GM23248 (cell line): ENCODE measurements around the gene SEZ6. TPM values are rescaled to one million over a fixed set of nuclear protein-coding genes. Genes with fewer than 3 reads are reported as not detected.

Source experiments
- DNase-seq: peaks from one replicate; pipeline ENCODE4 v3.0.0-alpha.2; 2015
- H2AFZ ChIP-seq: fragments of 200-600 bp; sonication (generic); 2 replicates; pipeline ENCODE4 v1.6.1; 2016; ENCODE audit warnings: antibody characterized with exemption
- H3F3A ChIP-seq: fragments of 200-600 bp; sonication (generic); 2 replicates; pipeline ENCODE4 v1.6.1; 2016; ENCODE audit warnings: mild to moderate bottlenecking, antibody characterized with exemption, mixed run types; ENCODE audit not compliant: insufficient read depth
- H3K27ac ChIP-seq: fragments of 200-600 bp; sonication (generic); 2 replicates; pipeline ENCODE4 v1.5.1; 2016; ENCODE audit warnings: mild to moderate bottlenecking
- H3K27me3 ChIP-seq: fragments of 200-600 bp; sonication (generic); replicated peaks from 2 replicates; pipeline ENCODE4 v1.6.1; 2016; ENCODE audit warnings: mild to moderate bottlenecking; ENCODE audit not compliant: insufficient read depth
- H3K36me3 ChIP-seq: fragments of 200-600 bp; sonication (generic); 2 replicates; pipeline ENCODE4 v1.6.1; 2016; ENCODE audit warnings: low read depth, mild to moderate bottlenecking
- H3K4me1 ChIP-seq: fragments of 200-600 bp; sonication (generic); 2 replicates; pipeline ENCODE4 v1.6.1; 2016; ENCODE audit warnings: mild to moderate bottlenecking; ENCODE audit not compliant: insufficient read depth
- H3K4me2 ChIP-seq: fragments of 200-600 bp; sonication (generic); one replicate; pipeline ENCODE4 v1.6.1; 2016; ENCODE audit warnings: mild to moderate bottlenecking; ENCODE audit not compliant: unreplicated experiment
- H3K4me3 ChIP-seq: fragments of 200-600 bp; sonication (generic); 2 replicates; pipeline ENCODE4 v1.5.1; 2016; ENCODE audit warnings: mild to moderate bottlenecking
- H3K79me2 ChIP-seq: fragments of 200-600 bp; sonication (generic); 2 replicates; pipeline ENCODE4 v1.6.1; 2016; ENCODE audit warnings: mild to moderate bottlenecking; ENCODE audit not compliant: insufficient read depth
- H3K9ac ChIP-seq: fragments of 200-600 bp; sonication (generic); 2 replicates; pipeline ENCODE4 v1.6.1; 2016; ENCODE audit warnings: mild to moderate bottlenecking
- H3K9me2 ChIP-seq: fragments of 200-600 bp; sonication (generic); 2 replicates; pipeline ENCODE4 v1.6.1; 2016; ENCODE audit warnings: mixed run types, mild to moderate bottlenecking, moderate library complexity; ENCODE audit not compliant: insufficient read depth
- H3K9me3 ChIP-seq: fragments of 200-600 bp; sonication (generic); one replicate; pipeline ENCODE4 v1.6.1; 2017; ENCODE audit warnings: low read depth
- H4K20me1 ChIP-seq: fragments of 200-600 bp; sonication (generic); 2 replicates; pipeline ENCODE4 v1.6.0; 2016; ENCODE audit not compliant: insufficient read depth
- EZH2 ChIP-seq: fragments of 200-600 bp; sonication (generic); IDR thresholded peaks from 2 replicates; pipeline ENCODE4 v1.6.1; 2018; ENCODE audit warnings: antibody characterized with exemption, mild to moderate bottlenecking; ENCODE audit not compliant: insufficient read depth, poor library complexity, severe bottlenecking
- EZH2phosphoT487 ChIP-seq: fragments of 200-600 bp; sonication (generic); IDR thresholded peaks from 2 replicates; pipeline ENCODE4 v1.6.1; 2018; ENCODE audit warnings: antibody characterized with exemption, moderate library complexity, mild to moderate bottlenecking, low read depth; ENCODE audit not compliant: insufficient read depth
- WGBS, 2 experiments: methylation state at CpG; one replicate each; pipeline ENCODE4 v1.1.6; 2015 to 2017; ENCODE audit warnings: low lambda C conversion rate in 2 of 2, low coverage in 1 of 2; ENCODE audit errors: missing lambda C conversion rate in 2 of 2; 5-methylcytosine and 5-hydroxymethylcytosine counted together
- in situ Hi-C: fragments of 300-500 bp; cut with MboI; formaldehyde crosslinking; loops from 2 replicates; pipeline ENCODE4 v1.15.0; 2020
- polyA plus RNA-seq: library from polyadenylated mRNA; unstranded; fragments of >200 nt; fragmentation: Nextera tagmentation; extraction: Ambion mirVana; gene quantifications from 2 replicates; pipeline ENCODE4 v1.2.1, GENCODE V29; 2016
- total RNA-seq: library from RNA; depleted of rRNA; stranded (reverse); fragments of >200 nt; shearing (Covaris generic); gene quantifications from 2 replicates; pipeline ENCODE4 v1.2.3, GENCODE V29; 2014

SEZ6 gene
- total and polyA plus RNA-seq, 2 experiments from 2014 or later = not detected

- H3K27ac ChIP-seq = peak overlapping the region; percentile 88
- peaks cover 26% of the 10 kb centered on the region for H3K4me1 ChIP-seq
- in situ Hi-C loops = no loop called here
- H3K9me2 ChIP-seq = no peaks in the 10 kb centered on the region
- peaks cover 35% of the 10 kb centered on the region for H3F3A ChIP-seq
- H3K36me3 ChIP-seq = peaks cover 4% of the 10 kb centered on the region; the same call in 1 of the 2 replicates
- DNase-seq = no peak
- no peaks in the 10 kb centered on the region for H3K9me3 ChIP-seq
- H2AFZ ChIP-seq = peak overlapping the region; percentile 21; the same call in 1 of the 2 replicates
- H3K9ac ChIP-seq = peak overlapping the region; percentile 86
- H3K4me3 ChIP-seq = peak overlapping the region; percentile 87
- no peaks in the 10 kb centered on the region for H3K27me3 ChIP-seq
- no peaks in the 10 kb centered on the region for H4K20me1 ChIP-seq
- WGBS, 2 experiments = 0 to 1% methylated on average over 16 to 50 of the region's 51 CpGs
- peaks cover 49% of the 10 kb centered on the region for H3K79me2 ChIP-seq
- H3K4me2 ChIP-seq = peak overlapping the region; percentile 78
- TF ChIP-seq EZH2phosphoT487 (no peak), EZH2 (no peak)
Observed at GRCh38 chr17:28950752-28951427, 54.9 kb downstream of the SEZ6 start.

DNA sequence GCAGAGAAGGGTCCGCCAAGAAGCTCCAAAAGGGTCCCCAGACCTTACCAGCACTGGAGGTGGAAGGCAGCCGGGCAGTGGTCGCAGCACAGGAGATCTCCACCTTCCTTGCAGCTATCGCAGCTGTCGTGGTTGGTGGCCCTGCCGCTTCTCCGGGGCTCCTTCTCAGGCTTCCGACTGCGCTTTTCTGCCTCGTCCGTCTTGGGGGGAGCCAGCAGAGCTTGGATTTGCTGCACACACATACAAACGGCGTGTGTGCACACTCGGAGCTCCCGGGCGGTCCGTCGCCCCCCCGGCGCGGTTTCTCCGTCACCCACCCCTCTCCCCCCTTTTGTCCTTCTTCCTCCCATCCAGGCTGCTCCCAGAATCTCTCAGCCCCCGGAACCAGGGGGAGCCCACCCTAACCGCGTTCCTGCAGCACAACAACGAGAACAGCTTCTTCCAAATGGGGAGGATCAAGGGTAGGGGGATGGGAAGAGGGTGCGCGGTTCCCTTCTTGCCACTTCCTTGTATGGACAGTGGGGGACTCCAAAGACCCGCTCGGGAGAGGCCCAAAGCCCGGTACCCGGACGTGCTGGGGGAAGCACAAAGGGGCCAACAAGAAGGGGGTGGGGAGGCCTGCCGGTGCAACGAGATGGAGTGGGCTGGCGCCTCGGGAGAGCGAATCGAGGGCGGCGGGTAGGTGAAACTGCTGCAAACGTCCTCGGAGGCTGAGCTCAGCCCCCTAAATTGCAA lies 55.6 kb downstream of the SEZ6 start:
- H3K9me2 ChIP-seq = no peaks in the 10 kb centered on the region
- H3K4me3 ChIP-seq = peak overlapping the region; percentile 87
- H2AFZ ChIP-seq = peak overlapping the region; percentile 81
- H3K4me1 ChIP-seq = peaks cover 33% of the 10 kb centered on the region
- TF ChIP-seq EZH2 (no peak), EZH2phosphoT487 (no peak)
- H3K27me3 ChIP-seq = no peaks in the 10 kb centered on the region
- H3K4me2 ChIP-seq = peak overlapping the region; percentile 78
- H4K20me1 ChIP-seq = no peaks in the 10 kb centered on the region
- H3K9ac ChIP-seq = peak overlapping the region; percentile 86
- H3K9me3 ChIP-seq = no peaks in the 10 kb centered on the region
- H3K79me2 ChIP-seq = peaks cover 56% of the 10 kb centered on the region
- H3K27ac ChIP-seq = peak overlapping the region; percentile 88
- WGBS, 2 experiments = 0 to 1% methylated on average over 24 to 43 of the region's 43 CpGs
- in situ Hi-C loops = no loop called here
- H3F3A ChIP-seq = peaks cover 42% of the 10 kb centered on the region
- H3K36me3 ChIP-seq = peaks cover 4% of the 10 kb centered on the region; the same call in 1 of the 2 replicates
- peak; percentile 61 for DNase-seq

GRCh38 chr17:28949185-28950016 lies 56.4 kb downstream of the SEZ6 start:
- peaks cover 41% of the 10 kb centered on the region for H3K4me1 ChIP-seq
- peak; percentile 89 for DNase-seq
- H3K27me3 ChIP-seq = no peaks in the 10 kb centered on the region
- TF ChIP-seq EZH2phosphoT487 = no peak
- TF ChIP-seq EZH2 = no peak
- H3K9ac ChIP-seq = peak overlapping the region; percentile 86
- H3K79me2 ChIP-seq = peaks cover 64% of the 10 kb centered on the region
- peak overlapping the region; percentile 87 for H3K4me3 ChIP-seq
- H3K36me3 ChIP-seq = peaks cover 4% of the 10 kb centered on the region; the same call in 1 of the 2 replicates
- H4K20me1 ChIP-seq = no peaks in the 10 kb centered on the region
- no peaks in the 10 kb centered on the region for H3K9me3 ChIP-seq
- in situ Hi-C loops = no loop called here
- H3F3A ChIP-seq = peaks cover 50% of the 10 kb centered on the region
- peak overlapping the region; percentile 81 for H2AFZ ChIP-seq
- H3K27ac ChIP-seq = peak overlapping the region; percentile 88
- H3K9me2 ChIP-seq = no peaks in the 10 kb centered on the region
- peak overlapping the region; percentile 78 for H3K4me2 ChIP-seq
- WGBS, 2 experiments = 1% methylated on average over 45 to 58 of the region's 61 CpGs

- Histone ChIP-seq H4K20me1 (peaks cover 3% of the 10 kb centered on the region; the same call in 1 of the 2 replicates), H3K9me2 (no peaks in the 10 kb centered on the region)
Observed at GRCh38 chr17:28948873-28949184, 57.0 kb downstream of the SEZ6 start.

More at GRCh38 chr17:28948873-28949184, 57.0 kb downstream of the SEZ6 start:
- H3K27ac ChIP-seq = peak overlapping the region; percentile 88
- H3K36me3 ChIP-seq = peaks cover 4% of the 10 kb centered on the region; the same call in 1 of the 2 replicates
- H3K9me3 ChIP-seq = no peaks in the 10 kb centered on the region
- WGBS, 2 experiments = 1 to 2% methylated on average over 13 to 15 of the region's 15 CpGs
- DNase-seq = no peak
- H3K79me2 ChIP-seq = peaks cover 70% of the 10 kb centered on the region
- peak overlapping the region; percentile 87 for H3K4me3 ChIP-seq
- H3K4me2 ChIP-seq = peak overlapping the region; percentile 78
- in situ Hi-C loops = no loop called here
- peak overlapping the region; percentile 86 for H3K9ac ChIP-seq
- H2AFZ ChIP-seq = peak overlapping the region; percentile 81
- TF ChIP-seq EZH2 (no peak), EZH2phosphoT487 (no peak)
- H3F3A ChIP-seq = peaks cover 55% of the 10 kb centered on the region
- H3K27me3 ChIP-seq = no peaks in the 10 kb centered on the region
- H3K4me1 ChIP-seq = peaks cover 47% of the 10 kb centered on the region
